Stimulated activated CD4-positive, alpha-beta T cell treated with anti-CD3 and anti-CD28 coated beads, Interleukin-1b, Interleukin-23, amount 100 ng/mL, for 4 hours (primary cell): ENCODE data around the gene TMEM97.

Source experiments
- DNase-seq, 2 donors: peaks; one replicate each; pipeline ENCODE4 v3.0.0-alpha.2; 2020; ENCODE audit warnings: low read depth in 2 of 2

Gene TMEM97

DNA sequence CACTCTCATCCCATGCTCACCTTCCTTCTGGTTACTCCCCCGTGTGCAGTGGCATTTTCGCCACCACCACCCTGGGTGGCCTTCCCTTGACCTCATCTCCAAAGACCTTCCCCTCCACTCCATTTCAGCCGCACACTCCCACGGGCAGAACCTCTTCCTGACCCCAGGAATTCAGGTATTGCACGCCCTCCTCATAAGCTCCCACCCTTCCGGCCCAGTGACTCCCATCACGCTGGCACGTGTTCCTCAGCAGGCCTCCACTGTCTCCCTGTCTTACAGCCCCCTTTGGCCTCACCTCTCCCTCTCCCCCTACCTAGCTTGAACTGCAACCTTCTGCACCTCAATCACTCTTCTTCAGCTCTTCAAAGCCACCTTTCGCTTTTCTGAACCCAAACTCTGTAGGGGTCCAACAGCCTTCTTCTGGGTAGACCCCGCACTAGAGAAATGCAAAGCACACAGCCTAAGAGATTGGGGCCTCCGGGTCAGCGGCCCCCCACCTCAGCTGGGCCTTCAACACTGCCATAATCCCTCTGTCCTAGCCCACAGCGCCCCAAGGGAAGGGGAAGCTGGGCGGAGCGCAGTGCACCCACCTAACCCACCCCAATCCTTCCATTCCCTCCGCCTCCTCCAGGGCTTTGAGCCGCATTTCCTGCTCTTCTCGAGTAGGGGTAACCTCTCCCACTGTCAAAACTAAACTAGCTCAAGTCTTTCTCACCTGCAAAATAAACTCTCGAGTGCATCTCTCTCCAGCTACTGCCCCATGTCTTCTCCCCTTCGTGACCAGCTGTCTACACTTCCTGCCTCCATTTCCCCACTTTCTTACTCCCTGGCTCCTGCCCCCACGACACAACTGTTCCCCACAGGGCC lies 1.7 kb upstream of the TMEM97 start:
- no peak for DNase-seq

DNA sequence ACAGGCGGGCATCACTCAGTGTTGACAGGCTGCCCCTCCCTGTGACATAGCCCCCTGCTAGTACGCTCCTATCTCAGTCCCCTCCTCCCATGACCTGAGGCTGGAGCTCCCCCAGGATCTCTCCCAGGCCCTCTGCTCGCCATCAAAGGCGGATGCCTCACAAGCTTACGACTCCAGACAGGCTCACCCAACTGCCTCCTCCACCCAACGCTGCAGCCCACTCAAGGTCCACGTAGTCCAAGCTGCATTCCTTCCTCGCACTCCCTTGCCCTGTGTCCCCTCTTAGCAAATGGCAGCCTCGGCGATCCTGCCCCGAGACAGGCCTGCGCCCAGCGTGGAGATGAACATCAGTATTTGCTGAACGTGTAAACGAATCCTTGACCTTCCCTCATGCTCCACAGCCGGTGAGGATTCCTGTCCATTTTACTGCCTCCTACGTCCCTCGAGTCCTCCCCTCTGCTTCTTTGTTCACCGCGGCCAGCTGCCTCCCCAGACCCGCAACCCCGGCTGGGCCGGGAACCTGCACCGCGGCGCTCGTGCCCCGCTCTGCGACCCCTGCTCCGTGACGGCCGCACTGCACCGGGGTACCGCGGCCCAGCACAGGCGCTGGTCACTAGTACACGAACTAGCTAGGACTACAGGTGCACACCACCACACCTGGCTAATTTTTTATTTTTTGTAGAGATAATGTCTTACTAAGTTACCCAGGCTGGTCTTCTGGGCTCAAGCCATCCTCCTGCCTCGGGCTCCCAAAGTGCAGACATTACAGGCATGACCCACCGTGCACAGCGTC lies 838 bp upstream of the TMEM97 start:
- no peak for DNase-seq

DNA sequence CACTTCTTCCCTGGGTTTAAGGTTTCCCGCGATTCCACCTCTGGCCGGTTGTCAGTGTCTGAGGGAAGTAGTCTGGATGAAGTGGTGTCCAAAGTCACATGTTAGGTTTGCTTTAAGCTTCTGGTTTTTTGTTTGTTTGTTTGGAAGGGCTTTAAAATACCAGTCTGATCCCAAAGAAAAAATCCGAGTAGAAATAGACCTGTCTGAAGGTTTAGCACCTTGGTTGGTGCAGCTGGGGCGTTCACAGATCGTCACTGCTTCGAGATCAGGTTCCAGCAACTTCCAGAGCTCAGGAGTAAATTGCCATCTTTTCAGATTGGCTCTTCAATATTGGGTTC lies 567 bp downstream of the TMEM97 start:
- DNase-seq: no peak

DNA sequence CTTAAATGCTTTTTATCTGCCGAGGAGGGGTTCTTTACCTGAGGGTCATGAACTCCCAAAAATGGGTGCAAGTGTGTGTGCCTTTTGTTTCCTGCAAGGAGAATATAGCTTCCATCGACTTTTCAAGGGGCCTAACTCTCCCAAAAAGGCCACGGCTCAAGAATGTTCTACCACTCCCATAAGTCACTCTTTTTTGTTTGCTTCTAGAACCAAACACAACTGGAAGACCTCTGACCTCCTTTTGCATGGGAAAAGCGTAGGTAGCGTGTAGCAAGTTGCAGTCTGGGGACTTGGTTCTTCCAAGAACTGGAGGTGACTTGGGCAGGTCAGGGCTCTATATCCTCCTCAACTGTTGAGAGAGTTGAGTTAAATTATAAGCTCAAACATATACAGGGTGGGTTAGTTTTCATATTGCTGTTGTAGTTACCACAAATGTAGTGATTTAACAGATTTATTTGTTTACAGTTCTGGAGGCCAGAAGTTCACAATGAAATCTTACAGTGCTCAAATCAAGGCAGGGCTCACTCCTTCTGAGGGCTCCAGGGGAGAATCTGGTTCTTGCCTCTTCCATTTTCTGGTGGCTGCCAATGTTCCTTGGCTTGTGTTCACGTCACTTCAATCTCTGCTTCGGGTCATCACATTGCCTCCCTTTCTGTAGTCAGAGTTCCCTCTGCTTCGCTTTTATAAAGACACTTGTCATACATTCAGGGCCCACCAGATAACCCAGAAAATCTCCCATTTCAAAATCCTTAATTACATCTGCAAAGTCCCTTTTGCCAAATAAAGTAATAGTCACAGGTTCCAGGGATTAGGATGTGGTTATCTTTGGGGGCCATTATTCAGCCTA lies 1.4 kb downstream of the TMEM97 start:
- no peak for DNase-seq

DNA sequence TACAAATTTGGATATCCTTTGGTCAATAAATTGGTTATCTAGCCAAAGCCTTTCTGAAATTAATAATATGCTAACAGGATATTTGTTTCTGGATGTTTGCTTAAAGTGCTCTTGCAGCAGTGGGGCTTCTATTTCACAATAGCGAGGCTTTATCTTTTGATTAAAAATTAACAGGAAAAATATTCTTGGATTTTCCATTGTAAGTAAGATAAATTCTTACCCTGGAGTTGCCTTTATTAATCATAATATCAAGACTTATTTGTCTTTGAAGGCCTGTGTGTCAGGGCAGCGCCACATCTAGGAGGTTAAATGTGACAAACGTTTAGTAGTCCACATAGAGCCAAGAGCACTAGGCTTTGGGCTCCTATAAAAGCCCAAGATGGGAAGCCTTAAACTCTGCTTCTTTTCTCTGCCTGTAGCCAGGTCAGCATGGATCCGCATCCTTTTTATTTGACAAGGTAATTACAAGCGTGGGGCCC lies 5.3 kb downstream of the TMEM97 start:
- no peak for DNase-seq

DNA sequence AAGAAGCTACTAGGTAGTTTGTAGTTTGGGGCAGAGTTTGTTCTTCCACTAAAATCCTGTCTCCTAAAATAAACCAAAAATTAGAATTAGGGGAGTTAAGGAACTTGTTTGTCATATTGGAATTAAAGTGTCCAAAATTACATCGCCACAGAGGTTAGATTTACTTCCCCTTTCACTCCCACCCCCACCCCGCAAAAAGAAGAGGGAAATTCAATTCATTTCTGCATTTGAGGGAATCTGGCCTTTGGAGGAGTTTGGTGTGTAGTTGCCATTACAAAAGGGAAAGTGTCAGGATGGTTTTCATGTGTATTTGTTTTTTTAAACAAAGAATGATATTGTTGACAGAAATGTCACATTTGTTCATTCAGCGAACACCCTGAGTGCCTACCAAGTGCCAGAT lies 5.8 kb downstream of the TMEM97 start:
- no peak for DNase-seq

DNA sequence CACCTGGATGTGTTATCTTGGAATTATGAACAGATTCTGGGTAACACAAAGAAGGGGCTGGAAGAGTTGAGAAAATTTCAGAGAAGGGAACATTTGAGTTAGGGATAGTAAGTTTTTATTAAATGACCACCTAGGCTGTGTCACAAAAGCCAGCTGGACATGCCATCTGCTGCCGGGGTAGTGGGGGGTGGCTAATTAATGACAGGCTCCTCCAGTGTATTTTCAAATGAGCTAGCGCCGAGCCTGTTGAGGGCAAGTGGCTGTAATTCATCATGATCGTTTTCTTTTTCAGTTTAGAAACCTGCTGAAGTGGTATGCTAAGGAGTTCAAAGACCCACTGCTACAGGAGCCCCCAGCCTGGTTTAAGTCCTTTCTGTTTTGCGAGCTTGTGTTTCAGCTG lies 6.2 kb downstream of the TMEM97 start:
- no peak for DNase-seq

DNA sequence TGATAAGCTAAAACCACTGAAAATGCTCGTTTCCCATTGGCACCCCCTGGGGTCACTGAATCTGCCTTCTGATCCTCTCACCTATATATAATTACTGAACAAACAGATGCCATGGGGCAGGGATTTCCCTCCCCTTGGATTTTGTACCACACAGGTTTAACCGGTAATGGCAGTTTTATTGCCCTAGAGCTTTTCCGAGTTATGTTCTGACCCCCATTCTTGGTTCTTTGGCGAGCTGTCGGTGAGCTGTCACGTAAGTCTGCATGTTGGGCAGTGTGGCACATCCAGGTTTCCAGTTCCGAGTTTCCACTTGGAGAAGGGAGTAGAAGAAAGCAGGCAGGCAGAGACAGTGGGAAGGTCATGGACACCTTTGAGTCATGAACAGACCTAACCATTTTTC lies 7.1 kb downstream of the TMEM97 start:
- DNase-seq: no peak

DNA sequence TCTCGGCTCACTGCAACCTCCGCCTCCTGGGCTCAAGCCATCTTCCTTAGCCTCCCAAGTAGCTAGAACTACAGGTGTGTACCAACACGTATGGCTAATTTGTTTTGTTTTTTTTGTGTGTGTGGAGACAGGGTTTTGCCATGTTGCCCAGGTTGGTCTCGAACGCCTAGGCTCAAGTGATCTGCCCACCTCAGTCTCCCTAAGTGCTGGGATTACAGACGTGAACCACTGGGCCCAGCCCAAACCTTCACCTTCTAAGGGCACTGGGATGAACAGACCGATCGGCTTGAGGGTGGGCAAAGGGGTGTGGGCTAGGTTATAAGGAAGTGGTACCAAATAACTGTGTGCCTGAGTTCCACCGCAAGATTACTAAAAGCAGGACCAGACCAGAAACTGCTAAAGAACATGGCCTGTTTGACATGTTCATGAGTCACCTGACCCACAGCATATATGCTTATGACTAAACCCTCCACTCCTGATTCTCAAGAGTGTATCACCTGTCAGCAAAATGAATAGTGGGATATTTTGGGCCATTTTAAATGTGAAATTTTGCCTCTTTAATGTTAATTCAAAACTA lies 8.1 kb downstream of the TMEM97 start:
- no peak for DNase-seq

DNA sequence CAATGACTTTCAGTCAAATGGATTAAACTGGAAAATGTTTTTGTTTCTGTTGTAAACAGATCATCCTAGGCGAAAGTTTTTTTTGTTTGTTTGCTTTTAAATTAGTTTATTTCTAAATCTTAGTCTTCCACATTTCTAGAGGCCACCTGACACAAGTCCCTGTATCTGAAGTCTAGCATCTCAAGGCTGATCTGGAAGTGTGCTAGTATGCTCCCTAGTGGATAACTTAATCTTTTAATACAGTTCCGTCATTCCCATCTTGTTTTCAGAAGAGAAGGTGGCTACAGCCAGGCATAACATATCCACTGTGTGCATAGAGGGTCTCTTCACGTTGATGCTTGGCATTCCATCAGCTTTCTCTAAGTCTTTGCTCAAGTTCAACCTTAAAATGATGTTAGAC lies 8.7 kb downstream of the TMEM97 start:
- no peak for DNase-seq

DNA sequence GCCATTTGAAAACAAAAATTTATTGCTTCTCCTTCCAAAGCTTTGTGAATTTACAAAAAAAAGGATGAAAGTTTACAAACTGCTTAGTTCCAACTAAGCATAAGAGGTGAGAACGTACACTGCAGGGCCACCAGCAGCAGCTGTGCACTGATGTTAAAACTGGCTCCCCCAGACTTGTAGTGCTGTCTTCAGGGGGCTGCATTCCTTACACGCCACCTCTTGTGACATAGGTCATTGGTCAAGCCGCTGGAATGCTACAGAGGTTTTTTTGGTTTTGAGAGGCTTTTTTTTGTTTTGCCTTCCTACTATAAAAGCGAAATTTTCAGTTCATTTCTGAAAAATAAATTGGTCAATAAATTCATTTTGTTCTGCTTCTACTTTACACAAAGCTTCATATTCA lies 9.3 kb downstream of the TMEM97 start:
- DNase-seq: no peak

DNA sequence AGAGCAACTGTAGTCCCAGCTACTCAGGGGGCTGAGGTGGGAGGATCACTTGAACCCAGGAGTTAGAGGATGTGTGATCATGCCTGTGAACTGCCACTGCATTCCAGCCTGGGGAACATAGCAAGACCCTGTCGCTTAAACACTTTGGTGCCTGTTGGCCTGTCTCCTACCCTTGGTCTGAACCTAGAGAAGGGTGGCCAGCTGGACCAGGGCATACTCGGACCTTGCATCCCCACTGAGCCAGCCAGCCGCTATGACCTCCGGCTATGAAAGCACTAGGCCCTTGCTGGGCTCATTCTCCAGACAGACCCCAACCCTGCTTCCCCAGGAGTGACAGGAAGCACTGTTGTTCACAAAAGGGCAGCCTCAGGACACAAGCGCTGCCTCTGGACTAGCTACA lies 11.7 kb downstream of the TMEM97 start:
- no peak for DNase-seq

DNA sequence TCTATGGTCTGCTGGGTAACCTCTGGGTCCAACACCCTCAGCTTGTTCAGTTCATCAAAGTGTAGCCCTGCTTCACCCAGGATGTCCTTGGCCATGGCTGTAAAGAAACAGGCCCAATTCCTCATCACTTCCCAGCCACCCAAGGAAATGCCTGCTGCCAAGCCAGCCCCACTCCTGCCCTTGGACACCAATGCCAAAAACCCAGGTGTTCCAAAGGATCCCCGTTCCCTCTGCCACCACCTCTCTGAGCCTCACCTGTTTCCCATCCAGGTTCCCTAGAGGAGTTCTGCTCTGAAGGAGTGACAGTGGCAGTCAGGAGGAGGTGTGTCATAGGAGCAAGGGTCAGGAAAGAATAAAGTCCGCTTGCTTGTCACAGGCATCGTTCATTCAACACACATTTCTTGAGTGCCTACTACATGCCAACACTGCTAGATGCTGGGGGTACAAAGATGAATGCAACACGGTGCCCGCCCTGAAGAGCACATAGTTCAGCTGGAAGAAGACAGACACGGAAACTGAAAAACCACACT lies 13.0 kb downstream of the TMEM97 start:
- DNase-seq: no peak

DNA sequence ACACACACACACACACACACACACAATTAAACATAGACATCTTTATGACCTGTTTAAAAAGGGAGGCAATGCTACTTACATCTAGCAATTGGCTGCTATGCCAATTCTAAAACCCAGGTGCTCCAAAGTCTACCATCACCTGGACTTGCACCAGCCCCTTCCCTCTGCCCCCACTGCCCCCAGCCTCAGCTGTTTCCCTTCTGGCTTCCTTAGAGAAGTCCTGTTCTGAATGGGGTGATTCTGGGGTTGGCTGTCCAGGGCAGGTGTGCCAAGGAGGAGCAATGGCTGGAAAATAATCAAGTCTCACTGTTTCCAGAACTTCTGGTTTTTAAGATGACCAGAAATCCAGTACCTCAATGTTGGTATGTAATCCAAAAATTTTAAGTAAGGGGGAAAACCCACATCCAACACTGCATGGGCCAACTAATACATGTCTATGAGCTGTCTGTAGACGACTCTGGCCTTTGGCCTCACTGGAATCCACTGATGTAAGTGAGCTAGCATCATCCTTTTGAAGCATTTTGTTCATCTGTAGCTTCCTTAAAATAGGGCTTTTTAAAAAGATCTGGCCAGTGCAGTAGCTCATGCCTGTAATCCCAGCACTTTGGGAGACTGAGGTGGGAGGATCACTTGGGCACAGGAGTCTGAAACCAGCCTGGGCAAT lies 14.2 kb downstream of the TMEM97 start:
- no peak for DNase-seq

DNA sequence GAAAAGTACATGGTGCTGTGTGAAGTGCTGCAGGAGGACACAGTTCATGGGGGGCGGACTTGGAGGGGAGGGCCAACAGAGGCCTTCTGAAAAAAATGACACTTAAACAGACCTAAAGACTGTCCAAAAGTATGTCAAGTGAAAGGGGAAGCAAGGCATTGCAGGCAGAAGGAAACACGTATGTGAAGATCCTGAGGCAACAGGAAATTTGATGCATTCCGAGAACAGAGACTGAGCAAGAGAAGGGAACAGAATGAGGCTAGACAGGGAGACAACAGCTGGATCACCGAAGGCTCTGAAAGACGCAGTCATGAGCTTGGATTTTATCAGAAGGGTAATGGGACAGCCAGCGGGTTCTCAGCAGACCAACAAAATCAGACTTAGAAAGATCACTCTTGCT lies 15.2 kb downstream of the TMEM97 start:
- no peak for DNase-seq

DNA sequence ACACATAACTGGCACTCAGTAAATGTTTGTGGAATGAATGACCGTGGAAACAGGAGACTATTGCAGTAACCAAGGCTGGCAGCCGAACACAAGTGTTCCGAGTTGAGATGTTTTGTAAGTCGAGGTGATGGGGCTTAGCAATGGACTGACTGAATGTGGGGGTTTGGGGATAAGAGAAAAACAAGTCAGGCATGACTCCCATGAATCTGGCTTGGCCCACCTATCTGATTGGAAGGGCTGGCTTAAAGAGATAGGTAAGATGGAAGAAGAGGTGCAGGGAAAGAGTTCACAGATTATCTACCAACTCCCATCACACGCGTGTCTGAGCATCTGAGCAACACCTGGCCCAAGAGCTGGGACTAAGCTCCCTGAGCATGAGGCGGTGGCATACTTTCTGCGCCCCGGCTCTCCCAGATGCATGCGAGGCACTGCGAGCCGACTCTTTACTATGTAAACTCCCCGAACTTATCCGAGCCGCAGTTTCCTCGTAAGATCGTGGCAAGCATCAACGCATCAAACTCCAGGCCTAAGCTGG lies 15.7 kb downstream of the TMEM97 start:
- no peak for DNase-seq

DNA sequence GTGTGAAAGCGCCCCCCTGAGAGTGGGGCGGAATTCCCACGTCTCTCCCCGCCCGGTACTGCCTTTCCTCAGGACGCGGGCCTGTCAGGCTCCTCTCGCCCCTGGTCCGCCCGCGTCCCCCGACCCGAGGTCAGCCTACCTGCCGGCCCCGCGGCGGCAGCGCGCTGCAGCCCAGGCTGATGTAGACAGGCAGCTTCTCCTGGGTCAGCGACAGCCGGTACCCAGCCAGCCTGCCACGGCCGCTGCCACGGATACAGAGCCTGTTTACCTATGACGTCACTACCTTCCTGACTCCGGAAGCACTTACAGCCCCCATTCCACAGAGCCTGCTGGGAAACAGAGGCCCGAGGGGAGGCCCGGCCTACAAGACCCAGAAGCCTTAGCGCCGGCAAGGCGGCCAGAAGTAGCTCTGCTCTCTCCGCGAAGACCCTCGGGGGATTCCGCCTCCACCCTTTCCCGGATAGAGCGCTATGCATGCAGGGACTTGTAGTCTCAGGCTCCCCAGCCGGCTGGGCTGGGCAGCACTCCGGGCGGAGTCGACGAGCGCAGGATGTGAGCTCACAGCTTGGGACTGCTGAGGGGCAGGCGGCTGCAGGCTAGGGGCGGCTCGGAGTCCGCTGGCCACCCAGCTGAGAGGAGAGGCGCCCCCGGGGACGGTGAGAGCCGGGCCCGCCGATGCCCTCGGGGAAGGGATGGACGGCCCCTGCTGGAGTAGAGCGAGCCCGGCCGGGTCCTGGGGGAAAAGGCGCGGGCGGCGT lies 16.4 kb downstream of the TMEM97 start, which contains the start of the genes IFT20 and TNFAIP1:
TSS of gene IFT20 (minus strand) at position 272 of the 758 bp plus-strand sequence. CDS start 3,487 bp downstream, outside the sequence.
TSS of gene TNFAIP1 (plus strand) at position 561 of the 758 bp plus-strand sequence. CDS start 3,761 bp downstream, outside the sequence.
- DNase-seq: peak; percentile 88 to 95

DNA sequence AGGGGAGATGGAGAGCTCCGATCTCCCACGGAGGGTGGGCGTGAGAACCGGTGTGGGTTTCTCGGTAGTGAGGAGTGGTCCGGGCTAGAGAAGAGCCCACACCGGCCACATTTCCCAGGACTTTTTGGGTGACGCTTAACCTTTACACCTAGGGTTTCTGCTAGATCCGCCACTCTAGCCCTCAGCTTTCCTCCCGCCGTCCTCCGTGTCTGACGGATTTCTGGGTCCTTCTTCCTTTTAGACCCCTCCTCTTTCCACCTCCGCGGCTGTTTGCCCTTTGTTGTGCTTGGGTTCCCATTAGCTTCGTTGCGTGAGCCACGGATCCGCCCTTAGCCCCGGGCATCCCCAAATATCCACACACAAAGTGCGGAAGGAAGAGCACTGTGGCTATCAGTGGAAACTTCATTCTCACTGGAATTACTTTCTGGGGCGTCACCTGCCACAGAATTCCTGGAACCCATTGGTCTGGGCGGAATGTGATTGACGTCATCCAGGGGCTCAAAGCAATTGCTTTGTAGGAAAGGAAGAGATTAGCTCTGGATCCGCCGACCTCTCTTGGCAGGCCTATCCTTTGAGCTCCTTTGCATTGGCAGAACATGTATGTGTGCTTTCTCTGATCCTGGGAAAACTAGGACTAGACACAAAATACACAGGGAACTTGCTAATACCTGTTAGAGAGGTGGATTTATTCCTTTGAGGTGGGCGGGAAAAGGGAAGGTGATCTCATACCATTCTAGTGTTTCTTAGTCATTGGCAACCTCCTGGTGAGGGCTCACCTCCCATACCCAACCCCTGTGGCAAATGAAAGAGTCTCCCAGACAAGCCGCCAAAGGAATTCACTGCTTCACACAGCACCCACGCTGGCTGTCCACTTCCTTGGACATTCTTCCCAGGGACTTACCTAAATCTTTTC lies 17.2 kb downstream of the TMEM97 start:
- DNase-seq: peak in 1 of 2 donors; percentile 14
